SK-N-SH (cell line): ENCODE data around the gene NSMCE1. TPM values are rescaled to one million over a fixed set of nuclear protein-coding genes. Genes with fewer than 3 reads are reported as not detected.
"Not testable (repeated sequence)": the region's sequence is repeated elsewhere in the genome, so short reads cannot be mapped to it uniquely, and the experiment has no call there.

Experiments used
- CTCF ChIA-PET: fragments of 300-600, 350-600 bp; formaldehyde crosslinking; extraction: SDS; loops from one replicate; lab custom pipeline; 2021; lab: Yijun Ruan, JAX
- POLR2A ChIA-PET: fragments of 350-600 bp; sonication (Branson Sonifier 250); formaldehyde crosslinking; extraction: SDS; loops from one replicate; lab custom pipeline; 2020; ENCODE audit warnings: antibody characterized with exemption, inconsistent platforms; lab: Yijun Ruan, JAX
- DNase-seq: peaks from one replicate; pipeline ENCODE4 v3.0.0; 2012
- H2AFZ ChIP-seq: fragments of 200-600 bp; sonication (generic); 2 replicates; pipeline ENCODE4 v1.8.1; 2016; ENCODE audit warnings: antibody characterized with exemption, mild to moderate bottlenecking, low read depth
- H3F3A ChIP-seq: fragments of 200-600 bp; sonication (generic); replicated peaks from 2 replicates; pipeline ENCODE3; 2016; ENCODE audit warnings: antibody characterized with exemption, mild to moderate bottlenecking; ENCODE audit not compliant: insufficient read depth
- H3K27ac ChIP-seq, 2 experiments: fragments of 200-500 bp in 1 of 2; fragments of 200-600 bp in 1 of 2; sonication (Bioruptor generic) in 1 of 2; sonication (generic), shearing (Covaris generic) in 1 of 2; 2 replicates each; pipeline versions ENCODE4 v1.5.1 to v1.6.1; 2014 to 2016; ENCODE audit warnings: low read depth in 2 of 2, inconsistent platforms in 1 of 2, low read length in 1 of 2, mild to moderate bottlenecking in 1 of 2, mixed read lengths in 1 of 2
- H3K27me3 ChIP-seq: fragments of 200-600 bp; sonication (generic), shearing (Covaris generic); 2 replicates; pipeline ENCODE4 v1.6.1; 2016; ENCODE audit warnings: mixed run types; ENCODE audit not compliant: insufficient read depth
- H3K36me3 ChIP-seq, 2 experiments: fragments of 200-500 bp in 1 of 2; fragments of 200-600 bp in 1 of 2; sonication (Bioruptor generic) in 1 of 2; sonication (generic) in 1 of 2; replicated peaks in 1 of 2; 2 replicates each; pipeline versions ENCODE3 to v1.5.1; 2014 to 2016; ENCODE audit warnings: low read length in 1 of 2, mild to moderate bottlenecking in 1 of 2; ENCODE audit not compliant: insufficient read depth in 2 of 2, control insufficient read depth in 1 of 2
- H3K4me1 ChIP-seq, 2 experiments: fragments of 200-500 bp in 1 of 2; fragments of 200-600 bp in 1 of 2; sonication (Bioruptor generic) in 1 of 2; sonication (generic), shearing (Covaris generic) in 1 of 2; 2 replicates each; pipeline versions ENCODE4 v1.5.1 to v1.6.1; 2014 to 2016; ENCODE audit warnings: low read depth in 1 of 2, low read length in 1 of 2, mixed run types in 1 of 2; ENCODE audit not compliant: insufficient read depth in 2 of 2, control insufficient read depth in 1 of 2
- H3K4me2 ChIP-seq: fragments of 200-600 bp; sonication (generic), shearing (Covaris generic); 2 replicates; pipeline ENCODE4 v1.6.1; 2017; ENCODE audit warnings: mixed run types
- H3K4me3 ChIP-seq, 2 experiments: fragments of 200-500 bp in 1 of 2; fragments of 200-600 bp in 1 of 2; sonication (Bioruptor generic) in 1 of 2; sonication (generic), shearing (Covaris generic) in 1 of 2; 2 replicates each; pipeline versions ENCODE4 v1.5.1 to v1.8.1; 2014 to 2016; ENCODE audit warnings: low read depth in 2 of 2, inconsistent platforms in 1 of 2, low read length in 1 of 2, mild to moderate bottlenecking in 1 of 2, mixed read lengths in 1 of 2, moderate library complexity in 1 of 2
- H3K79me2 ChIP-seq: fragments of 200-600 bp; sonication (generic); 2 replicates; pipeline ENCODE4 v1.8.1; 2017; ENCODE audit warnings: mild to moderate bottlenecking; ENCODE audit not compliant: insufficient read depth
- H3K9ac ChIP-seq: fragments of 200-600 bp; sonication (generic); 2 replicates; pipeline ENCODE4 v1.6.1; 2017; ENCODE audit warnings: mixed run types
- H3K9me2 ChIP-seq: fragments of 200-600 bp; sonication (generic); 2 replicates; pipeline ENCODE4 v1.6.1; 2017; ENCODE audit warnings: mixed run types
- H3K9me3 ChIP-seq: fragments of 200-600 bp; sonication (generic); 2 replicates; pipeline ENCODE4 v1.6.1; 2017; ENCODE audit warnings: mixed run types, mild to moderate bottlenecking, moderate library complexity
- H4K20me1 ChIP-seq: fragments of 200-600 bp; sonication (generic); 2 replicates; pipeline ENCODE4 v1.6.1; 2017; ENCODE audit warnings: mild to moderate bottlenecking, mixed run types; ENCODE audit not compliant: insufficient read depth
- CHD2 ChIP-seq: fragments of 150-350 bp; IDR thresholded peaks from 2 replicates; pipeline ENCODE4 v1.6.1; 2018; ENCODE audit warnings: low read length; ENCODE audit not compliant: partially characterized antibody
- CTCF ChIP-seq: fragments of 200-600 bp; sonication (generic); IDR thresholded peaks from 2 replicates; pipeline ENCODE4 v1.6.1; 2017; ENCODE audit warnings: antibody characterized with exemption, mild to moderate bottlenecking, moderate library complexity
- EZH2phosphoT487 ChIP-seq: fragments of 200-600 bp; sonication (generic); IDR thresholded peaks from 2 replicates; pipeline ENCODE4 v1.6.1; 2017; ENCODE audit warnings: low read depth, mixed run types, mild to moderate bottlenecking, antibody characterized with exemption, moderate library complexity, borderline replicate concordance
- FOSL2 ChIP-seq: IDR thresholded peaks from 2 replicates; pipeline ENCODE4 v1.4.0; 2012; ENCODE audit warnings: low read depth, mild to moderate bottlenecking, moderate library complexity, borderline replicate concordance
- FOXJ3 ChIP-seq: sonication (generic); formaldehyde crosslinking; IDR thresholded peaks from 2 replicates; pipeline ENCODE4 v1.5.1; 2020; ENCODE audit warnings: mild to moderate bottlenecking, missing genetic modification reagents
- GATA2 ChIP-seq: sonication (generic); formaldehyde crosslinking; IDR thresholded peaks from 2 replicates; pipeline ENCODE4 v1.5.0; 2020; ENCODE audit warnings: mild to moderate bottlenecking, missing genetic modification reagents
- IRF3 ChIP-seq: fragments of 150-350 bp; IDR thresholded peaks from 2 replicates; pipeline ENCODE4 v1.6.1; 2016; ENCODE audit warnings: mild to moderate bottlenecking, low read depth, low read length
- JUND ChIP-seq: IDR thresholded peaks from 2 replicates; pipeline ENCODE4 v1.4.0; 2012
- MAX ChIP-seq: IDR thresholded peaks from 2 replicates; pipeline ENCODE4 v1.4.0; 2012; ENCODE audit warnings: low read depth
- NFIC ChIP-seq: IDR thresholded peaks from 2 replicates; pipeline ENCODE4 v1.4.0; 2012; ENCODE audit warnings: borderline replicate concordance
- POLR2AphosphoS5 ChIP-seq: IDR thresholded peaks from 2 replicates; pipeline ENCODE4 v1.6.1; 2012; ENCODE audit warnings: low read depth, low read length
- RAD21 ChIP-seq: IDR thresholded peaks from 2 replicates; pipeline ENCODE4 v1.6.1; 2012; ENCODE audit warnings: mild to moderate bottlenecking, low read length
- RCOR1 ChIP-seq: fragments of 150-350 bp; IDR thresholded peaks from 2 replicates; pipeline ENCODE4 v1.6.1; 2017; ENCODE audit warnings: antibody characterized with exemption, low read length
- RXRA ChIP-seq: IDR thresholded peaks from 2 replicates; pipeline ENCODE4 v1.4.0; 2012; ENCODE audit warnings: low read depth, mild to moderate bottlenecking, borderline replicate concordance
- TAF1 ChIP-seq: IDR thresholded peaks from 2 replicates; pipeline ENCODE4 v1.6.1; 2012; ENCODE audit warnings: low read depth, mild to moderate bottlenecking, low read length, moderate library complexity, borderline replicate concordance
- TCF12 ChIP-seq: IDR thresholded peaks from 2 replicates; pipeline ENCODE4 v1.4.0; 2012
- TEAD4 ChIP-seq: IDR thresholded peaks from 2 replicates; pipeline ENCODE4 v1.4.0; 2012; ENCODE audit warnings: mild to moderate bottlenecking, borderline replicate concordance; ENCODE audit not compliant: insufficient read depth
- YY1 ChIP-seq: IDR thresholded peaks from 2 replicates; pipeline ENCODE4 v1.4.0; 2012; ENCODE audit warnings: low read depth, mild to moderate bottlenecking
- WGBS: methylation state at CpG from one replicate; pipeline ENCODE4 v1.1.6; 2017; ENCODE audit warnings: low lambda C conversion rate; 5-methylcytosine and 5-hydroxymethylcytosine counted together
- polyA plus RNA-seq, 3 experiments: library from polyadenylated mRNA; depleted of rRNA; stranded (reverse); fragments of >200 nt; gene quantifications; 2 replicates each; pipeline ENCODE4 v1.2.3, GENCODE V29; 2012
- TF ChIP-seq, protein P1 (sequence below): IDR thresholded peaks from 2 replicates; pipeline ENCODE4 v1.4.0; 2012; ENCODE audit warnings: low read depth, borderline replicate concordance

Gene NSMCE1
- polyA plus RNA-seq, 1 of the 3 experiments (the other 2 are of a cell fraction), result 39.8 TPM

- no peak overlapping the region for H2AFZ ChIP-seq
- H3K4me1 ChIP-seq, result peaks cover 0 to 5% of the 10 kb centered on the region in 2 experiments; a peak in 1 of 4 replicates
- POLR2A ChIA-PET, result no interaction called here
- no peak for DNase-seq
- no peaks in the 10 kb centered on the region for H3K9me3 ChIP-seq
- TF ChIP-seq FOXJ3 (no peak), CTCF (no peak), IRF3 (no peak), FOSL2 (no peak), RAD21 (no peak), RXRA (no peak), EZH2phosphoT487 (no peak), JUND (no peak), GATA2 (CRISPR knock-in tag) (no peak), MAX (no peak), TEAD4 (no peak), POLR2AphosphoS5 (no peak), CHD2 (no peak), TCF12 (no peak), YY1 (no peak), RCOR1 (no peak), NFIC (no peak), TAF1 (no peak)
- TF ChIP-seq, protein P1, sequence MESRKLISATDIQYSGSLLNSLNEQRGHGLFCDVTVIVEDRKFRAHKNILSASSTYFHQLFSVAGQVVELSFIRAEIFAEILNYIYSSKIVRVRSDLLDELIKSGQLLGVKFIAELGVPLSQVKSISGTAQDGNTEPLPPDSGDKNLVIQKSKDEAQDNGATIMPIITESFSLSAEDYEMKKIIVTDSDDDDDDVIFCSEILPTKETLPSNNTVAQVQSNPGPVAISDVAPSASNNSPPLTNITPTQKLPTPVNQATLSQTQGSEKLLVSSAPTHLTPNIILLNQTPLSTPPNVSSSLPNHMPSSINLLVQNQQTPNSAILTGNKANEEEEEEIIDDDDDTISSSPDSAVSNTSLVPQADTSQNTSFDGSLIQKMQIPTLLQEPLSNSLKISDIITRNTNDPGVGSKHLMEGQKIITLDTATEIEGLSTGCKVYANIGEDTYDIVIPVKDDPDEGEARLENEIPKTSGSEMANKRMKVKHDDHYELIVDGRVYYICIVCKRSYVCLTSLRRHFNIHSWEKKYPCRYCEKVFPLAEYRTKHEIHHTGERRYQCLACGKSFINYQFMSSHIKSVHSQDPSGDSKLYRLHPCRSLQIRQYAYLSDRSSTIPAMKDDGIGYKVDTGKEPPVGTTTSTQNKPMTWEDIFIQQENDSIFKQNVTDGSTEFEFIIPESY, result no peak
- no peaks in the 10 kb centered on the region for H3K27me3 ChIP-seq
- WGBS, result 90% methylated on average over 8 of the region's 8 CpGs
- peaks cover 4% of the 10 kb centered on the region for H3F3A ChIP-seq
- no peak overlapping the region for H3K4me3 ChIP-seq
- no peaks in the 10 kb centered on the region for H3K9me2 ChIP-seq
- CTCF ChIA-PET, result no interaction called here
- H3K36me3 ChIP-seq, result peaks cover 0 to 3% of the 10 kb centered on the region in 2 experiments
- no peak overlapping the region for H3K27ac ChIP-seq
- H3K9ac ChIP-seq, result no peak overlapping the region
- peaks cover 11% of the 10 kb centered on the region; the same call in 1 of the 2 replicates for H3K79me2 ChIP-seq
- no peak overlapping the region for H3K4me2 ChIP-seq
- no peaks in the 10 kb centered on the region for H4K20me1 ChIP-seq
Observed at GRCh38 chr16:27208081-27208680, 60.4 kb downstream of the NSMCE1 start.

DNA sequence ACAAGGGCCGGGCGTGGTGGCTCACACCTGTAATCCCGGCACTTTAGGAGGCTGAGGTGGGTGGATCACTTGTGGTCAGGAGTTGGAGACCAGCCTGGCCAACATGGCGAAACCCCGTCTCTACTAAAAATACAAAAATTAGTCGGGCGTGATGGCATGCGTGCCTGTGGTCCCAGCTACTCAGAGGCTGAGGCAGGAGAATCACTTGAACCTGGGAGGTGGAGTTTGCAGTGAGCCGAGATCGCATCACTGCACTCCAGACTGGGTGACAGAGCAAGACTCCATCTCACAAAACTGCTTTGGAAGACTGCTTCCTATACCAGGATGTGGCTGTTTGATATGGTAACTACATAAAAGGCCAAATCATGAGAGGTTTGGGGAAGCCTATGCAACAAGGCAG, 61.5 kb downstream of the NSMCE1 start:
- H3F3A ChIP-seq, H3K27ac ChIP-seq, H3K9me2 ChIP-seq, CTCF ChIA-PET, H3K9me3 ChIP-seq, H3K4me3 ChIP-seq, H3K4me2 ChIP-seq, DNase-seq, H3K27me3 ChIP-seq, H3K36me3 ChIP-seq, H3K9ac ChIP-seq, POLR2A ChIA-PET, H4K20me1 ChIP-seq, H2AFZ ChIP-seq, H3K4me1 ChIP-seq: not testable (repeated sequence)
- peaks cover 11% of the 10 kb centered on the region; the same call in 1 of the 2 replicates for H3K79me2 ChIP-seq
- WGBS, result 95% methylated on average over 10 of the region's 10 CpGs
